Panc1 (cell line): ENCODE results near the gene GTSF1L. TPM values are rescaled to one million over a fixed set of nuclear protein-coding genes. Genes with fewer than 3 reads are reported as not detected.

Experiments used
- ATAC-seq: fragments of 200-7000 bp; cut with Tn5 transposase; 2 replicates; pipeline ENCODE4 v1.9.1; 2020; ENCODE audit warnings: mild to moderate bottlenecking, moderate library complexity
- BruUV-seq: library from RNA; stranded (reverse); fragments of 400-500 nt; replicated peaks from 2 replicates; lab custom pipeline; 2021; lab: Mats Ljungman, UMichigan
- CTCF ChIA-PET: fragments of 300-600 bp; sonication (Branson Sonifier 250); formaldehyde crosslinking; loops from one replicate; lab custom pipeline; 2022; ENCODE audit warnings: antibody characterized with exemption; lab: Charles Lee
- POLR2A ChIA-PET: fragments of 300-600 bp; sonication (Branson Sonifier 250); formaldehyde crosslinking; loops from one replicate; lab custom pipeline; 2022; ENCODE audit warnings: antibody characterized with exemption; lab: Charles Lee
- DNase-seq: peaks from one replicate; pipeline ENCODE4 v3.0.0-alpha.2; 2010; ENCODE audit warnings: low read depth, low spot score
- H3K27ac ChIP-seq: 2 replicates; pipeline ENCODE4 v1.5.1; 2011; ENCODE audit warnings: mild to moderate bottlenecking, low read length, inconsistent platforms
- H3K27me3 ChIP-seq: fragments of 200-500 bp; sonication (Bioruptor generic); 2 replicates; pipeline ENCODE4 v1.6.0; 2014; ENCODE audit warnings: low read length, inconsistent platforms; ENCODE audit not compliant: control insufficient read depth, insufficient read depth
- H3K36me3 ChIP-seq: fragments of 200-500 bp; sonication (Bioruptor generic); 2 replicates; pipeline ENCODE4 v1.5.1; 2014; ENCODE audit warnings: inconsistent platforms, mild to moderate bottlenecking, low read length, moderate library complexity; ENCODE audit not compliant: control insufficient read depth, insufficient read depth
- H3K4me1 ChIP-seq: 2 replicates; pipeline ENCODE4 v1.5.1; 2011; ENCODE audit warnings: inconsistent platforms, mild to moderate bottlenecking, low read length, moderate library complexity; ENCODE audit not compliant: control insufficient read depth, insufficient read depth
- H3K4me3 ChIP-seq, 2 experiments: 2 replicates each; pipeline ENCODE4 v1.5.1; 2011 to 2012; ENCODE audit warnings: low read depth in 2 of 2, low read length in 2 of 2, mild to moderate bottlenecking in 2 of 2, inconsistent platforms in 1 of 2, moderate library complexity in 1 of 2
- H3K9me3 ChIP-seq: fragments of 200-500 bp; sonication (Bioruptor generic); 2 replicates; pipeline ENCODE4 v1.5.1; 2014; ENCODE audit warnings: low read depth, mild to moderate bottlenecking, inconsistent platforms, low read length, moderate library complexity; ENCODE audit not compliant: control insufficient read depth, insufficient read depth
- POLR2AphosphoS5 ChIP-seq: IDR thresholded peaks from 2 replicates; pipeline ENCODE4 v1.6.1; 2012; ENCODE audit warnings: mild to moderate bottlenecking, low read depth, low read length, moderate library complexity
- REST ChIP-seq, 2 experiments: IDR thresholded peaks; 2 replicates each; pipeline ENCODE4 v1.6.1; 2011 to 2012; ENCODE audit warnings: low read depth in 2 of 2, control low read depth in 1 of 2, low read length in 1 of 2, mild to moderate bottlenecking in 1 of 2, moderate library complexity in 1 of 2; ENCODE audit not compliant: insufficient read depth in 1 of 2
- SIN3A ChIP-seq: IDR thresholded peaks from 2 replicates; pipeline ENCODE4 v1.6.1; 2012; ENCODE audit warnings: low read depth, mild to moderate bottlenecking, low read length, moderate library complexity, borderline replicate concordance; ENCODE audit not compliant: insufficient read depth
- TCF7L2 ChIP-seq: IDR thresholded peaks from 2 replicates; pipeline ENCODE4 v1.6.1; 2011; ENCODE audit warnings: mild to moderate bottlenecking, low read depth, low read length, inconsistent platforms
- in situ Hi-C: cut with HindIII; loops from 2 replicates; pipeline ENCODE4 v1.10.0; 2016; ENCODE audit warnings: low sequenced_read_pairs, low pct_unique_long_range_greater_than_20kb
- intact Hi-C: fragments of 100-400 bp; cut with micrococcal nuclease; formaldehyde crosslinking; loops from one replicate; pipeline ENCODE4 v1.10.0; 2022; ENCODE audit not compliant: unreplicated experiment
- total RNA-seq: library from RNA; stranded (reverse); gene quantifications from one replicate; pipeline ENCODE4 v1.2.1, GENCODE V29; 2021; ENCODE audit not compliant: unreplicated experiment
- TF ChIP-seq, protein P1 (sequence below): fragments of 450-650 bp; IDR thresholded peaks from 2 replicates; pipeline ENCODE4 v1.5.1; 2017; ENCODE audit warnings: mild to moderate bottlenecking

The GTSF1L gene
- total RNA-seq, 1 experiment from 2014 or later, result not detected

GRCh38 chr20:43751167-43752050 is 24.6 kb upstream of the GTSF1L start:
- CTCF ChIA-PET, result interaction anchor here (1.2 to 2.5 kb wide), 2 partner anchors 89 to 330 kb away, joined by 4 to 14 read pairs; no protein-coding TSS in a partner anchor
- in situ Hi-C loops (no loop called here), intact Hi-C loops (loop anchor here (5.0 to 10.0 kb wide), 2 partner anchors 91 to 163 kb away; partner anchors contain the start of gene TOX2)
- Histone ChIP-seq H3K4me3 (no peak overlapping the region), H3K27me3 (no peaks in the 10 kb centered on the region), H3K9me3 (no peaks in the 10 kb centered on the region), H3K36me3 (no peaks in the 10 kb centered on the region), H3K4me1 (peaks cover 3% of the 10 kb centered on the region; the same call in 1 of the 2 replicates), H3K27ac (no peak overlapping the region)
- TF ChIP-seq REST (IDR thresholded peaks at IDR 0.05; ENCODE audit: insufficient read depth in 1 of 2, low read depth in 2 of 2, low read length in 1 of 2), result no peak
- no peak for TF ChIP-seq SIN3A
- no peak for TF ChIP-seq TCF7L2
- TF ChIP-seq, protein P1, sequence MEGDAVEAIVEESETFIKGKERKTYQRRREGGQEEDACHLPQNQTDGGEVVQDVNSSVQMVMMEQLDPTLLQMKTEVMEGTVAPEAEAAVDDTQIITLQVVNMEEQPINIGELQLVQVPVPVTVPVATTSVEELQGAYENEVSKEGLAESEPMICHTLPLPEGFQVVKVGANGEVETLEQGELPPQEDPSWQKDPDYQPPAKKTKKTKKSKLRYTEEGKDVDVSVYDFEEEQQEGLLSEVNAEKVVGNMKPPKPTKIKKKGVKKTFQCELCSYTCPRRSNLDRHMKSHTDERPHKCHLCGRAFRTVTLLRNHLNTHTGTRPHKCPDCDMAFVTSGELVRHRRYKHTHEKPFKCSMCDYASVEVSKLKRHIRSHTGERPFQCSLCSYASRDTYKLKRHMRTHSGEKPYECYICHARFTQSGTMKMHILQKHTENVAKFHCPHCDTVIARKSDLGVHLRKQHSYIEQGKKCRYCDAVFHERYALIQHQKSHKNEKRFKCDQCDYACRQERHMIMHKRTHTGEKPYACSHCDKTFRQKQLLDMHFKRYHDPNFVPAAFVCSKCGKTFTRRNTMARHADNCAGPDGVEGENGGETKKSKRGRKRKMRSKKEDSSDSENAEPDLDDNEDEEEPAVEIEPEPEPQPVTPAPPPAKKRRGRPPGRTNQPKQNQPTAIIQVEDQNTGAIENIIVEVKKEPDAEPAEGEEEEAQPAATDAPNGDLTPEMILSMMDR, result no peak
- no peak for TF ChIP-seq POLR2AphosphoS5
- no peak for DNase-seq
- POLR2A ChIA-PET, result no interaction called here
- ATAC-seq, result no peak
- BruUV-seq, result no TSS peak

- Histone ChIP-seq H3K36me3 (no peaks in the 10 kb centered on the region), H3K9me3 (no peaks in the 10 kb centered on the region), H3K4me1 (peaks cover 3% of the 10 kb centered on the region; the same call in 1 of the 2 replicates), H3K4me3 (no peak overlapping the region), H3K27me3 (no peaks in the 10 kb centered on the region), H3K27ac (no peak overlapping the region)
- ChIA-PET CTCF (interaction anchor here (1.2 to 2.5 kb wide), 2 partner anchors 90 to 330 kb away, joined by 4 to 14 read pairs; no protein-coding TSS in a partner anchor), POLR2A (no interaction called here)
- TF ChIP-seq, protein P1, result no peak
- no peak for TF ChIP-seq TCF7L2
- no peak for TF ChIP-seq POLR2AphosphoS5
- TF ChIP-seq REST (IDR thresholded peaks at IDR 0.05; ENCODE audit: insufficient read depth in 1 of 2, low read depth in 2 of 2, low read length in 1 of 2), result no peak
- TF ChIP-seq SIN3A, result no peak
- no peak for DNase-seq
- intact Hi-C loops (loop anchor here (5.0 to 10.0 kb wide), 2 partner anchors 92 to 164 kb away; partner anchors contain the start of gene TOX2), in situ Hi-C loops (no loop called here)
- no TSS peak for BruUV-seq
- no peak for ATAC-seq
These were observed 24.0 kb upstream of the GTSF1L start for GRCh38 chr20:43750774-43751166.
